Liver (tissue), 9 donors: Measurements from ENCODE around the gene TTC32. TPM values are rescaled to one million over a fixed set of nuclear protein-coding genes. Genes with fewer than 3 reads are reported as not detected.

Experiments used
- DNase-seq: peaks from one replicate; pipeline ENCODE4 v3.0.0-alpha.2; 2017; ENCODE audit warnings: low spot score
- H3K27ac ChIP-seq, 2 donors: one replicate each; pipeline ENCODE4 v1.7.0; 2013; ENCODE audit warnings: inconsistent platforms in 2 of 2, low read length in 2 of 2, control low read depth in 1 of 2, low read depth in 1 of 2, mild to moderate bottlenecking in 1 of 2
- H3K27me3 ChIP-seq, 4 donors: one replicate each; pipeline versions ENCODE4 v1.6.1 to v1.7.0; 2013; ENCODE audit warnings: low read length in 3 of 4, inconsistent platforms in 1 of 4, mild to moderate bottlenecking in 1 of 4, moderate library complexity in 1 of 4; ENCODE audit not compliant: control insufficient read depth in 4 of 4, insufficient read depth in 4 of 4
- H3K36me3 ChIP-seq, 4 donors: one replicate each; pipeline versions ENCODE4 v1.6.1 to v1.7.0; 2013; ENCODE audit warnings: low read length in 3 of 4, mild to moderate bottlenecking in 3 of 4, low read depth in 1 of 4, moderate library complexity in 1 of 4; ENCODE audit not compliant: control insufficient read depth in 4 of 4, insufficient read depth in 3 of 4
- H3K4me1 ChIP-seq, 4 donors: one replicate each; pipeline versions ENCODE4 v1.6.1 to v1.7.0; 2013; ENCODE audit warnings: low read length in 3 of 4, mild to moderate bottlenecking in 3 of 4, moderate library complexity in 1 of 4; ENCODE audit not compliant: control insufficient read depth in 4 of 4, insufficient read depth in 4 of 4
- H3K4me3 ChIP-seq, 3 donors: one replicate each; pipeline versions ENCODE4 v1.6.1 to v1.7.0; 2013; ENCODE audit warnings: low read length in 3 of 3, control low read depth in 1 of 3, low read depth in 1 of 3, mild to moderate bottlenecking in 1 of 3
- H3K9ac ChIP-seq, 2 donors: one replicate each; pipeline ENCODE4 v1.7.0; 2013; ENCODE audit warnings: low read length in 2 of 2, mild to moderate bottlenecking in 2 of 2, moderate library complexity in 2 of 2, control low read depth in 1 of 2, low read depth in 1 of 2
- H3K9me3 ChIP-seq, 4 donors: one replicate each; pipeline versions ENCODE4 v1.6.1 to v1.7.0; 2013; ENCODE audit warnings: low read length in 3 of 4; ENCODE audit not compliant: control insufficient read depth in 4 of 4
- ATF3 ChIP-seq: IDR thresholded peaks from 2 replicates; pipeline ENCODE4 v1.6.1; 2016; ENCODE audit warnings: antibody characterized with exemption
- CTCF ChIP-seq: fragments of 150-350 bp; IDR thresholded peaks from 2 replicates; pipeline ENCODE4 v1.5.1; 2017; ENCODE audit warnings: improper control_type of control experiment, low read depth, low read length; ENCODE audit not compliant: missing input control
- EGR1 ChIP-seq, 2 donors: IDR thresholded peaks; 2 replicates each; pipeline ENCODE4 v1.6.1; 2016 to 2018; ENCODE audit warnings: antibody characterized with exemption in 2 of 2, low read depth in 2 of 2
- FOXA1 ChIP-seq: IDR thresholded peaks from 2 replicates; pipeline ENCODE4 v1.6.1; 2016; ENCODE audit warnings: antibody characterized with exemption
- FOXA2 ChIP-seq: IDR thresholded peaks from 2 replicates; pipeline ENCODE4 v1.6.1; 2016; ENCODE audit warnings: antibody characterized with exemption
- HNF4A ChIP-seq, 2 donors: conservative IDR thresholded peaks; 2 replicates each; pipeline ENCODE4 v1.6.1; 2016; ENCODE audit warnings: antibody characterized with exemption in 2 of 2, mild to moderate bottlenecking in 2 of 2
- HNF4G ChIP-seq: IDR thresholded peaks from 2 replicates; pipeline ENCODE4 v1.6.1; 2016; ENCODE audit warnings: antibody characterized with exemption
- JUND ChIP-seq, 2 donors: IDR thresholded peaks; 2 replicates each; pipeline ENCODE4 v1.6.1; 2016; ENCODE audit warnings: antibody characterized with exemption in 2 of 2
- NR2F2 ChIP-seq: IDR thresholded peaks from 2 replicates; pipeline ENCODE4 v1.6.1; 2016; ENCODE audit warnings: antibody characterized with exemption
- RAD21 ChIP-seq, 2 donors: IDR thresholded peaks; 2 replicates each; pipeline ENCODE4 v1.6.1; 2016; ENCODE audit warnings: antibody characterized with exemption in 2 of 2, mild to moderate bottlenecking in 2 of 2
- RXRA ChIP-seq, 2 donors: IDR thresholded peaks; 2 replicates each; pipeline ENCODE4 v1.6.1; 2017 to 2018; ENCODE audit warnings: antibody characterized with exemption in 2 of 2, mild to moderate bottlenecking in 1 of 2
- SP1 ChIP-seq: IDR thresholded peaks from 2 replicates; pipeline ENCODE4 v1.6.1; 2018; ENCODE audit warnings: antibody characterized with exemption, mild to moderate bottlenecking
- TAF1 ChIP-seq: conservative IDR thresholded peaks from 2 replicates; pipeline ENCODE4 v1.6.1; 2016; ENCODE audit warnings: antibody characterized with exemption, mild to moderate bottlenecking
- YY1 ChIP-seq: IDR thresholded peaks from 2 replicates; pipeline ENCODE4 v1.6.1; 2016; ENCODE audit warnings: antibody characterized with exemption, mild to moderate bottlenecking
- ZBTB33 ChIP-seq: IDR thresholded peaks from 2 replicates; pipeline ENCODE4 v1.6.1; 2016; ENCODE audit warnings: antibody characterized with exemption
- WGBS: extraction: QIAGEN DNeasy Blood & Tissue Kit; methylation state at CpG from one replicate; pipeline ENCODE4 v1.1.7; 2013; 5-methylcytosine and 5-hydroxymethylcytosine counted together
- polyA plus RNA-seq, 2 donors: library from polyadenylated mRNA; stranded (reverse) in 1 of 2; unstranded in 1 of 2; fragments of 200-250 nt in 1 of 2; fragments of >200 nt in 1 of 2; fragmentation: Nextera tagmentation in 1 of 2; extraction: Ambion mirVana in 1 of 2; gene quantifications; one replicate each; pipeline versions ENCODE4 v1.2.1 to v1.2.3, GENCODE V29; 2013 to 2015
- total RNA-seq, 2 donors: library from RNA; depleted of rRNA; stranded (reverse); fragments of >200 nt; gene quantifications; one replicate each; pipeline ENCODE4 v1.2.3, GENCODE V29; 2014
- TF ChIP-seq, protein P1 (sequence below): IDR thresholded peaks from 2 replicates; pipeline ENCODE4 v1.6.1; 2016; ENCODE audit warnings: antibody characterized with exemption, mild to moderate bottlenecking
- donor health status: healthy.
- donor health status: healthy.
- donor health status: healthy.
- donor health status: healthy.
- donor health status: healthy.

TTC32 gene
- total and polyA plus RNA-seq, 4 donors, result 4.1 to 12.0 (median 10.5) TPM

GRCh38 chr2:19855542-19856431, 46.0 kb downstream of the TTC32 start:
- TF ChIP-seq FOXA2 (no peak), SP1 (no peak), HNF4A (conservative IDR thresholded peaks at IDR 0.05) (peak; percentile 55 to 56), ZBTB33 (no peak)
- no peak overlapping the region for H3K9ac ChIP-seq
- H3K27ac ChIP-seq, result no peak overlapping the region
- no peak overlapping the region for H3K4me3 ChIP-seq
- H3K36me3 ChIP-seq, result no peaks in the 10 kb centered on the region
- 54% methylated on average over 15 of the region's 15 CpGs for WGBS
- no peaks in the 10 kb centered on the region for H3K9me3 ChIP-seq
- H3K4me1 ChIP-seq, result peaks cover 0 to 19% (median 6%) of the 10 kb centered on the region in 4 donors
- no peaks in the 10 kb centered on the region for H3K27me3 ChIP-seq
- no peak for DNase-seq

- Histone ChIP-seq H3K9me3 (no peaks in the 10 kb centered on the region), H3K36me3 (no peaks in the 10 kb centered on the region), H3K27me3 (no peaks in the 10 kb centered on the region), H3K27ac (no peak overlapping the region), H3K4me3 (no peak overlapping the region), H3K4me1 (peaks cover 0 to 19% (median 6%) of the 10 kb centered on the region in 4 donors), H3K9ac (no peak overlapping the region)
- no peak for TF ChIP-seq HNF4A (conservative IDR thresholded peaks at IDR 0.05)
- TF ChIP-seq TAF1, result no peak
- TF ChIP-seq HNF4G, result no peak
- no peak for TF ChIP-seq EGR1 (IDR thresholded peaks at IDR 0.05; ENCODE audit: low read depth in 2 of 2)
- TF ChIP-seq NR2F2, result no peak
- no peak for TF ChIP-seq SP1
- TF ChIP-seq FOXA2, result no peak
- no peak for TF ChIP-seq FOXA1
- no peak for TF ChIP-seq RAD21 (IDR thresholded peaks at IDR 0.05)
- no peak for TF ChIP-seq ATF3
- 96% methylated on average over 20 of the region's 20 CpGs for WGBS
- no peak for DNase-seq
These were observed 46.9 kb downstream of the TTC32 start for GRCh38 chr2:19854596-19855541.

DNA sequence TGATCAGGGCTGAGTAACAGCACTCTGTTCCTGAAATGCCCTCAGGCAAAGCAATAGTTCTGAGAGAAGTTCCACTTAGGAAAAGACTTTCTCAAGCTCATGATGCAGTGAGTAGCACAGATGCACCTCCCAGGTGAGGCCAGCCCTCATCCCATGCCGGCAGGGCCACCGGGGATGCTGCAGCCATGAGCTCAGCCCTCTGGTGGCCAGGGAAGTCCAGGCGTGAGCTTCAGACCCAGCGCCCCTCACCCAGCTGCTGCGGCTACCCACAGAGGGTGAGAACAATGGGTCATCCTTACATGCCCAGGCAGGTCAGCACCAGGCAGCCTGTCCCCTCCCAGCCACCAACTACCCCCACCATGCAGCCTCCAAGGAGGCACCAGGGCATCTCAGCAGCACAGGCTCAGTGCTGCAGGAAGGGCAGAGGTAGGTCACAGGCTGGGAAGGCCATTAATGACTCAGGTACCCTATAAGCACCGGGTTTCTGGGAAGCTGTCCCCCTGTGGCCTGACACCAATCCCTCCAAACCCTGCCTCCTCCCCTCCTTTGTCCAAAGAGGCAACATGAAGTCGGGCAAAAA, 50.6 kb downstream of the TTC32 start:
- Histone ChIP-seq H3K27ac (no peak overlapping the region), H3K4me1 (peaks cover 0 to 8% (median 4%) of the 10 kb centered on the region in 4 donors), H3K27me3 (no peaks in the 10 kb centered on the region), H3K36me3 (no peaks in the 10 kb centered on the region), H3K4me3 (no peak overlapping the region), H3K9ac (no peak overlapping the region), H3K9me3 (no peaks in the 10 kb centered on the region)
- no peak for DNase-seq
- WGBS, result 77% methylated on average over 7 of the region's 7 CpGs
- no peak for TF ChIP-seq NR2F2
- no peak for TF ChIP-seq HNF4A (conservative IDR thresholded peaks at IDR 0.05)
- TF ChIP-seq FOXA2, result no peak
- TF ChIP-seq YY1, result no peak
- TF ChIP-seq FOXA1, result no peak
- no peak for TF ChIP-seq ATF3
- no peak for TF ChIP-seq JUND (IDR thresholded peaks at IDR 0.05)
- no peak for TF ChIP-seq RXRA (IDR thresholded peaks at IDR 0.05)
- TF ChIP-seq, protein P1, sequence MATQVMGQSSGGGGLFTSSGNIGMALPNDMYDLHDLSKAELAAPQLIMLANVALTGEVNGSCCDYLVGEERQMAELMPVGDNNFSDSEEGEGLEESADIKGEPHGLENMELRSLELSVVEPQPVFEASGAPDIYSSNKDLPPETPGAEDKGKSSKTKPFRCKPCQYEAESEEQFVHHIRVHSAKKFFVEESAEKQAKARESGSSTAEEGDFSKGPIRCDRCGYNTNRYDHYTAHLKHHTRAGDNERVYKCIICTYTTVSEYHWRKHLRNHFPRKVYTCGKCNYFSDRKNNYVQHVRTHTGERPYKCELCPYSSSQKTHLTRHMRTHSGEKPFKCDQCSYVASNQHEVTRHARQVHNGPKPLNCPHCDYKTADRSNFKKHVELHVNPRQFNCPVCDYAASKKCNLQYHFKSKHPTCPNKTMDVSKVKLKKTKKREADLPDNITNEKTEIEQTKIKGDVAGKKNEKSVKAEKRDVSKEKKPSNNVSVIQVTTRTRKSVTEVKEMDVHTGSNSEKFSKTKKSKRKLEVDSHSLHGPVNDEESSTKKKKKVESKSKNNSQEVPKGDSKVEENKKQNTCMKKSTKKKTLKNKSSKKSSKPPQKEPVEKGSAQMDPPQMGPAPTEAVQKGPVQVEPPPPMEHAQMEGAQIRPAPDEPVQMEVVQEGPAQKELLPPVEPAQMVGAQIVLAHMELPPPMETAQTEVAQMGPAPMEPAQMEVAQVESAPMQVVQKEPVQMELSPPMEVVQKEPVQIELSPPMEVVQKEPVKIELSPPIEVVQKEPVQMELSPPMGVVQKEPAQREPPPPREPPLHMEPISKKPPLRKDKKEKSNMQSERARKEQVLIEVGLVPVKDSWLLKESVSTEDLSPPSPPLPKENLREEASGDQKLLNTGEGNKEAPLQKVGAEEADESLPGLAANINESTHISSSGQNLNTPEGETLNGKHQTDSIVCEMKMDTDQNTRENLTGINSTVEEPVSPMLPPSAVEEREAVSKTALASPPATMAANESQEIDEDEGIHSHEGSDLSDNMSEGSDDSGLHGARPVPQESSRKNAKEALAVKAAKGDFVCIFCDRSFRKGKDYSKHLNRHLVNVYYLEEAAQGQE, result no peak
- no peak for TF ChIP-seq TAF1
- TF ChIP-seq CTCF, result no peak
